ENCODE data around the gene HBG2.
"Not testable (repeated sequence)": the region's sequence is repeated elsewhere in the genome, so short reads cannot be mapped to it uniquely, and the experiment has no call there.

Gene HBG2

GRCh38 chr11:5254646-5255413 is at the start of gene HBG2:
TSS of gene HBG2 (minus strand) at chr11:5254781. CDS start at chr11:5254728, 53 bp downstream.
- not testable (repeated sequence) for DNase-seq (ENCODE audit: low read depth in 2 of 2)

- DNase-seq (ENCODE audit: low read depth in 2 of 2), result no peak
Measured at GRCh38 chr11:5304046-5304445, 49.5 kb upstream of the HBG2 start.

GRCh38 chr11:5303626-5304025 is 49.0 kb upstream of the HBG2 start:
- no peak for DNase-seq (ENCODE audit: low read depth in 2 of 2)

- no peak for DNase-seq (ENCODE audit: low read depth in 2 of 2)
Measured at GRCh38 chr11:5301846-5302245, 47.3 kb upstream of the HBG2 start, which contains the start of gene OR51B4. TSS of gene OR51B4 (minus strand) at chr11:5301946. CDS start at chr11:5301946, 0 bp downstream.

GRCh38 chr11:5300251-5300650 is 45.7 kb upstream of the HBG2 start:
- no peak for DNase-seq (ENCODE audit: low read depth in 2 of 2)

GRCh38 chr11:5298451-5298850 is 43.9 kb upstream of the HBG2 start:
- DNase-seq (ENCODE audit: low read depth in 2 of 2), result no peak

- no peak for DNase-seq (ENCODE audit: low read depth in 2 of 2)
Measured at GRCh38 chr11:5297721-5298323, 43.2 kb upstream of the HBG2 start.

- not testable (repeated sequence) for DNase-seq (ENCODE audit: low read depth in 2 of 2)
Measured at GRCh38 chr11:5294342-5294995, 39.9 kb upstream of the HBG2 start.

GRCh38 chr11:5293028-5293427 is 38.4 kb upstream of the HBG2 start:
- no peak for DNase-seq (ENCODE audit: low read depth in 2 of 2)

- no peak for DNase-seq (ENCODE audit: low read depth in 2 of 2)
Measured at GRCh38 chr11:5291207-5291838, 36.7 kb upstream of the HBG2 start.

- no peak for DNase-seq (ENCODE audit: low read depth in 2 of 2)
Measured at GRCh38 chr11:5290106-5290505, 35.5 kb upstream of the HBG2 start.

GRCh38 chr11:5289696-5290095 is 35.1 kb upstream of the HBG2 start:
- DNase-seq (ENCODE audit: low read depth in 2 of 2), result no peak

- no peak for DNase-seq (ENCODE audit: low read depth in 2 of 2)
Measured at GRCh38 chr11:5288906-5289550, 34.4 kb upstream of the HBG2 start.

- DNase-seq (ENCODE audit: low read depth in 2 of 2), result no peak
Measured at GRCh38 chr11:5288108-5288905, 33.7 kb upstream of the HBG2 start.

GRCh38 chr11:5286901-5287300 is 32.3 kb upstream of the HBG2 start:
- no peak for DNase-seq (ENCODE audit: low read depth in 2 of 2)

GRCh38 chr11:5286351-5286750 is 31.8 kb upstream of the HBG2 start:
- DNase-seq (ENCODE audit: low read depth in 2 of 2), result no peak

- no peak for DNase-seq (ENCODE audit: low read depth in 2 of 2)
Measured at GRCh38 chr11:5285703-5286340, 31.2 kb upstream of the HBG2 start.

GRCh38 chr11:5284637-5285036 is 30.1 kb upstream of the HBG2 start:
- DNase-seq (ENCODE audit: low read depth in 2 of 2), result no peak

- no peak for DNase-seq (ENCODE audit: low read depth in 2 of 2)
Measured at GRCh38 chr11:5283882-5284281, 29.3 kb upstream of the HBG2 start.

- DNase-seq (ENCODE audit: low read depth in 2 of 2), result no peak
Measured at GRCh38 chr11:5283086-5283485, 28.5 kb upstream of the HBG2 start.

GRCh38 chr11:5282628-5283027 is 28.0 kb upstream of the HBG2 start:
- DNase-seq (ENCODE audit: low read depth in 2 of 2), result no peak

All from stimulated activated CD4-positive, alpha-beta T cell treated with anti-CD3 and anti-CD28 coated beads, Interleukin-15, amount 100 ng/mL, for 48 hours (primary cell).